Activated CD4-positive, alpha-beta T cell treated with anti-CD3 and anti-CD28 coated beads, Interleukin-2, amount 50 U/mL, for 16 hours (primary cell): Measurements from ENCODE around the gene VDAC2.

Experiments used
- DNase-seq: peaks from one replicate; pipeline ENCODE4 v3.0.0-alpha.2; 2020

Gene VDAC2

DNA sequence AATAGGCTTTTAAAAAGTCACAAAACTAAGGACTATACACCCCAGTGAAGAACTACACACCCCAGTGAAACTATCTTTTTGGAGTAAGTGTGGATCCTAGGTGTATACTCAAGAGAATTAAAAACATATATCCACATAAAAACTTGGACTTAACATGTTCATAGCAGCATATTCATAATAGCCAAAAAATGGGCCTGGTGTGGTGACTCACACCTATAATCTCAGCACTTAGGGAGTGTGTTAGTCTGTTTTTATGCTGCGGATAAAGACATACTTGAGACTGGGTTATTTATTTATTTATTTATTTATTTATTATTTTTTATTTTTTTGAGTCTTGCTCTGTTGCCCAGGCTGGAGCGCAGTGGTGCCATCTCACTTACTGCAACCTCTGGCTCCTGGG, 44.1 kb downstream of the VDAC2 start:
- DNase-seq, result no peak

GRCh38 chr10:75260990-75261389, 50.4 kb downstream of the VDAC2 start:
- DNase-seq, result no peak

GRCh38 chr10:75261813-75262705, 51.5 kb downstream of the VDAC2 start:
- DNase-seq, result no peak

DNA sequence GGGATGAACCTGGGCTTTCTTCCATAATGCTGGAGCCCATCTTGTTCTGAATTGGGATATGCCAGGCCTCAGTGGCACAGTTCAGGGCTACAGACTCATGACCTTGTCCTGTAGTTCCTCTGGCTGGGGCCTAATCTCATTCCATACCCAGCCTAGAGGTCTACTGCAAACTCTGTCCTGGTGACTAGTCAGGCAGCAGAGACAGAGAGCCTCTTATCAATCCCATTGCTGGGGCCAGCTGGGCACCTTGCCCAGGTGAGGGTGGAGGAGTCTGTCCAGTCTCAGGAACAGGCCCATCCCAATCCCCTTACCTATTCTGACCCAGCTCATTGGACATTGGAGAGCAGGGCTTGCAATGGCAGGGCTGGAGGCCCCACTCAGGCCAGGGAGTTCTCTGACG, 53.2 kb downstream of the VDAC2 start:
- DNase-seq, result no peak

GRCh38 chr10:75265856-75266255, 55.3 kb downstream of the VDAC2 start:
- DNase-seq, result no peak

DNA sequence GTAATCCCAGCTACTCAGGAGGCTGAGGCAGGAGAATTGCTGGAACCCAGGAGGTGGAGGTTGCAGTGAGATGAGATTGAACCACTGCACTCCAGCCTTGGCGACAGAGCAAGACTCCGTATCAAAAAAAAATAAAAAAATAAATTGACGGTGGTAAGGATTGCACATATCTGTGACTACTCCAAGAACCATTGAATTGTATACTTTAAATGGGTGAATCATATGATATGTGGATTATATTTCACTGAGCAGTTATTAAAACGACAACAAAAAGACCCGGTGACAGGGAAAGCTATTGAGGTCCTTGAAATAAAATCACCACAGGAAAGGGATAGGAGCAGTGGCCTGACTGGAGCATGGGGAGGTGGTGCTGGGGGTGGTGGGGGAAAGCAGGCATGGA, 56.3 kb downstream of the VDAC2 start:
- no peak for DNase-seq

- no peak for DNase-seq
Observed at GRCh38 chr10:75269605-75270004, 59.0 kb downstream of the VDAC2 start.

DNA sequence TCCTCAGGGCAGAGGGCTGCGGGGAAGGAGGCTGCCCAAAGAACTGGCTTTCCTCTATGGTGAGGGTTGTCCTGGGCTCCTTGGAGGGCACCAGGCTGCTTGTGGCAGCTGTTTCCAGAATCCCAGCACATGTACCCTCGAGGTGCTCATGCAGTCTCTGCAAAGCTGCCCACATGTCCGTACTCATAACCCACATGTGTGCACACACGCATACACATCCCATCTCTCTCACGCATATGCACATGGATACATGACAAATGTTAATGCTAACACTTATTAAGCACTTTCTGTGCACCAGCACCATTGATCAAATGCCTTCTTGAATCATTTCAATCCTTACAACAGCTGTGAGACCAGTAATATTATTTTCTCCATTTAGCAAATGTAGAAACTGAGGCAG, 61.5 kb downstream of the VDAC2 start:
- no peak for DNase-seq

- DNase-seq, result no peak
Observed at GRCh38 chr10:75272896-75273295, 62.3 kb downstream of the VDAC2 start.

- no peak for DNase-seq
Observed at GRCh38 chr10:75276069-75276872, 65.7 kb downstream of the VDAC2 start.

DNA sequence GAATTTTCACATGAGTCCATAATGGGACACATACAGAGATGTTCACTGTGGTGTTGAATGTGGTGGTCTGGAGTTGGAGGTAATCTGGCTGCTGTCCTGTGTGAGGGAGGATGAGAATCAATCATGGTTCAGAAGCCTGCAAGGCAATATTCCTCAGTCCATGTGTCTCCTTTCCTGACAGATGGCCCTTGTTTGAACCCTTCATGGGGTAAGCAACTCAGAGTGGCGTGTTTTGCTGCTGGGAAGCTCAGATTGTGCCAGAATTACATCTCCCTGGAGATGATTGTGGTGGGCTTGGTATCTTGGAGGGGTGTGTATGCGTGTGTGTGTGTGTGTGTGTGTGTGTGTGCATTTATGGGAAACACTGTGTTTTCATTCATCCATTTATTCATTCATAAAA, 69.6 kb downstream of the VDAC2 start:
- DNase-seq, result no peak
